ENCODE measurements around the gene CDCA7.
"Not testable (repeated sequence)": the region's sequence is repeated elsewhere in the genome, so short reads cannot be mapped to it uniquely, and the experiment has no call there.

The CDCA7 gene

GRCh38 chr2:173370198-173370597 lies 15.5 kb downstream of the CDCA7 start:
- DNase-seq, result no peak

- no peak for DNase-seq
Measured at GRCh38 chr2:173371023-173371422, 16.4 kb downstream of the CDCA7 start.

GRCh38 chr2:173373290-173373689 lies 18.6 kb downstream of the CDCA7 start:
- no peak for DNase-seq

- DNase-seq, result no peak
Measured at GRCh38 chr2:173374634-173375033, 20.0 kb downstream of the CDCA7 start.

- not testable (repeated sequence) for DNase-seq
Measured at GRCh38 chr2:173385534-173385933, 30.9 kb downstream of the CDCA7 start.

GRCh38 chr2:173386021-173386737 lies 31.5 kb downstream of the CDCA7 start:
- no peak for DNase-seq

GRCh38 chr2:173386738-173387065 lies 32.0 kb downstream of the CDCA7 start:
- no peak for DNase-seq

- DNase-seq, result no peak
Measured at GRCh38 chr2:173387079-173387478, 32.4 kb downstream of the CDCA7 start.

- no peak for DNase-seq
Measured at GRCh38 chr2:173387660-173388059, 33.0 kb downstream of the CDCA7 start.

GRCh38 chr2:173388795-173389194 lies 34.1 kb downstream of the CDCA7 start:
- no peak for DNase-seq

- no peak for DNase-seq
Measured at GRCh38 chr2:173390036-173390435, 35.4 kb downstream of the CDCA7 start.

GRCh38 chr2:173392731-173393130 lies 38.1 kb downstream of the CDCA7 start:
- no peak for DNase-seq

- no peak for DNase-seq
Measured at GRCh38 chr2:173393186-173393585, 38.5 kb downstream of the CDCA7 start.

- no peak for DNase-seq
Measured at GRCh38 chr2:173393636-173394035, 39.0 kb downstream of the CDCA7 start.

- DNase-seq, result no peak
Measured at GRCh38 chr2:173394091-173394974, 39.7 kb downstream of the CDCA7 start.

GRCh38 chr2:173395567-173396351 lies 41.1 kb downstream of the CDCA7 start:
- DNase-seq, result no peak

- DNase-seq, result no peak
Measured at GRCh38 chr2:173397539-173397938, 42.9 kb downstream of the CDCA7 start.

- no peak for DNase-seq
Measured at GRCh38 chr2:173399229-173399628, 44.6 kb downstream of the CDCA7 start.

GRCh38 chr2:173400760-173401159 lies 46.1 kb downstream of the CDCA7 start:
- peak; percentile 21 for DNase-seq

GRCh38 chr2:173401716-173402326 lies 47.1 kb downstream of the CDCA7 start:
- DNase-seq, result peak; percentile 26

- peak; percentile 77 for DNase-seq
Measured at GRCh38 chr2:173402405-173402974, 47.8 kb downstream of the CDCA7 start.
